PC-9 (cell line): ENCODE data around the gene MYO5C. TPM values are rescaled to one million over a fixed set of nuclear protein-coding genes. Genes with fewer than 3 reads are reported as not detected.
"Not testable (repeated sequence)": the region's sequence is repeated elsewhere in the genome, so short reads cannot be mapped to it uniquely, and the experiment has no call there.

Source experiments
- BruUV-seq: library from RNA; stranded (reverse); fragments of 400-500 nt; replicated peaks from 2 replicates; lab custom pipeline; 2021; lab: Mats Ljungman, UMichigan
- CTCF ChIA-PET: fragments of 300-600 bp; sonication (Branson Sonifier 250); formaldehyde crosslinking; loops from one replicate; lab custom pipeline; 2022; ENCODE audit warnings: antibody characterized with exemption; lab: Charles Lee
- POLR2A ChIA-PET: fragments of 300-600 bp; sonication (Branson Sonifier 250); formaldehyde crosslinking; loops from one replicate; lab custom pipeline; 2022; ENCODE audit warnings: antibody characterized with exemption; ENCODE audit not compliant: unreplicated experiment; lab: Charles Lee
- DNase-seq, 2 experiments: peaks; one replicate each; pipeline versions ENCODE4 v3.0.0 to v3.0.0-alpha.2; 2015 to 2022; ENCODE audit warnings: mixed read lengths in 1 of 2
- H2AFZ ChIP-seq: fragments of 200-600 bp; sonication (generic); 2 replicates; pipeline ENCODE4 v1.8.1; 2017; ENCODE audit warnings: antibody characterized with exemption
- H3F3A ChIP-seq: fragments of 200-600 bp; sonication (generic); 2 replicates; pipeline ENCODE4 v1.8.1; 2017; ENCODE audit warnings: antibody characterized with exemption, mild to moderate bottlenecking, low read depth; ENCODE audit not compliant: insufficient read depth
- H3K27ac ChIP-seq: fragments of 200-600 bp; sonication (generic); 2 replicates; pipeline ENCODE4 v1.6.1; 2016; ENCODE audit warnings: mixed run types
- H3K27me3 ChIP-seq: fragments of 200-600 bp; sonication (generic); 2 replicates; pipeline ENCODE4 v1.6.1; 2016; ENCODE audit warnings: low read depth, mixed run types; ENCODE audit not compliant: insufficient read depth
- H3K36me3 ChIP-seq: fragments of 200-600 bp; sonication (generic); 2 replicates; pipeline ENCODE4 v1.6.1; 2016; ENCODE audit warnings: low read depth, mixed run types
- H3K4me1 ChIP-seq: fragments of 200-600 bp; sonication (generic); replicated peaks from 2 replicates; pipeline ENCODE4 v1.6.1; 2016; ENCODE audit warnings: mixed run types; ENCODE audit not compliant: insufficient read depth
- H3K4me2 ChIP-seq: fragments of 200-600 bp; sonication (generic); 2 replicates; pipeline ENCODE4 v1.6.1; 2017; ENCODE audit warnings: mixed run types
- H3K4me3 ChIP-seq: fragments of 200-600 bp; sonication (generic); 2 replicates; pipeline ENCODE4 v1.6.1; 2016; ENCODE audit warnings: mixed run types
- H3K79me2 ChIP-seq: fragments of 200-600 bp; sonication (generic); 2 replicates; pipeline ENCODE4 v1.6.1; 2017; ENCODE audit warnings: low read depth, mixed run types
- H3K9me2 ChIP-seq: fragments of 200-600 bp; sonication (generic); 2 replicates; pipeline ENCODE4 v1.8.1; 2017; ENCODE audit warnings: mild to moderate bottlenecking; ENCODE audit not compliant: insufficient read depth
- H3K9me3 ChIP-seq: fragments of 200-600 bp; sonication (generic); 2 replicates; pipeline ENCODE4 v1.8.1; 2016; ENCODE audit warnings: low read depth; ENCODE audit not compliant: insufficient read depth
- H4K20me1 ChIP-seq: fragments of 200-600 bp; sonication (generic); 2 replicates; pipeline ENCODE4 v1.8.1; 2017; ENCODE audit not compliant: insufficient read depth
- EZH2 ChIP-seq: fragments of 200-600 bp; sonication (generic); IDR thresholded peaks from 2 replicates; pipeline ENCODE4 v1.8.0; 2017; ENCODE audit warnings: antibody characterized with exemption, low read depth
- intact Hi-C: fragments of 100-400 bp; cut with micrococcal nuclease; formaldehyde crosslinking; loops from one replicate; pipeline ENCODE4 v1.10.0; 2022; ENCODE audit not compliant: unreplicated experiment
- total RNA-seq: library from RNA; stranded (reverse); gene quantifications from 2 replicates; pipeline ENCODE4 v1.2.3, GENCODE V29; 2021
- TF ChIP-seq, protein P1 (sequence below): fragments of 200-600 bp; sonication (generic); conservative IDR thresholded peaks from 2 replicates; pipeline ENCODE4 v1.6.1; 2017; ENCODE audit warnings: mixed run types, antibody characterized with exemption, mild to moderate bottlenecking, moderate library complexity

Gene MYO5C
- total RNA-seq, 1 experiment from 2014 or later = 41.1 TPM

DNA sequence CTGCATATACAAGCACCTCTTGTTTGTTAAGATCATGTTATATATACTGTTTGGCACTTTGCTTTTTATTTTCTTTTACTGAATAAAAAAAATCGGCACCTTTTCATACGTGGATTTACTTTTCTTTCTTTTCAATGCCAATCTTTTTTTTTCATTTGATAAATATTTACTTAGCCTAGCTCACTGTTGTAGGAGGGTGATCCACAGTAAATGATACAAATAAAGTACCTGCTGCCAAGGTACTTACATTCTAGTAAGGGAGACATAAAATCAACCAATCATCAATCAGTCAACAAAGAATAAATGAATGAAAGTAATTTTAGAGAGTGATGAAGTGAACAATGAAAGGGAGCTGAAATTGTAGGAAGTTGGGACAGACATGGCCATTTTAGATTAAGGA lies 122.7 kb downstream of the MYO5C start:
- H3K36me3 ChIP-seq = no peaks in the 10 kb centered on the region
- ChIA-PET POLR2A (no interaction called here), CTCF (interaction anchor here (0.7 kb wide), 1 partner anchor 8 kb away, joined by 3 read pairs; no protein-coding TSS in a partner anchor)
- no peak overlapping the region for H2AFZ ChIP-seq
- H3K27me3 ChIP-seq = no peaks in the 10 kb centered on the region
- H3K79me2 ChIP-seq = no peaks in the 10 kb centered on the region
- TF ChIP-seq, protein P1, sequence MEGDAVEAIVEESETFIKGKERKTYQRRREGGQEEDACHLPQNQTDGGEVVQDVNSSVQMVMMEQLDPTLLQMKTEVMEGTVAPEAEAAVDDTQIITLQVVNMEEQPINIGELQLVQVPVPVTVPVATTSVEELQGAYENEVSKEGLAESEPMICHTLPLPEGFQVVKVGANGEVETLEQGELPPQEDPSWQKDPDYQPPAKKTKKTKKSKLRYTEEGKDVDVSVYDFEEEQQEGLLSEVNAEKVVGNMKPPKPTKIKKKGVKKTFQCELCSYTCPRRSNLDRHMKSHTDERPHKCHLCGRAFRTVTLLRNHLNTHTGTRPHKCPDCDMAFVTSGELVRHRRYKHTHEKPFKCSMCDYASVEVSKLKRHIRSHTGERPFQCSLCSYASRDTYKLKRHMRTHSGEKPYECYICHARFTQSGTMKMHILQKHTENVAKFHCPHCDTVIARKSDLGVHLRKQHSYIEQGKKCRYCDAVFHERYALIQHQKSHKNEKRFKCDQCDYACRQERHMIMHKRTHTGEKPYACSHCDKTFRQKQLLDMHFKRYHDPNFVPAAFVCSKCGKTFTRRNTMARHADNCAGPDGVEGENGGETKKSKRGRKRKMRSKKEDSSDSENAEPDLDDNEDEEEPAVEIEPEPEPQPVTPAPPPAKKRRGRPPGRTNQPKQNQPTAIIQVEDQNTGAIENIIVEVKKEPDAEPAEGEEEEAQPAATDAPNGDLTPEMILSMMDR = no peak
- TF ChIP-seq EZH2 = no peak
- no peak overlapping the region for H3K4me3 ChIP-seq
- no peaks in the 10 kb centered on the region for H3K9me2 ChIP-seq
- H4K20me1 ChIP-seq = no peaks in the 10 kb centered on the region
- H3K27ac ChIP-seq = no peak overlapping the region
- no TSS peak for BruUV-seq
- no peaks in the 10 kb centered on the region for H3K4me1 ChIP-seq
- no peaks in the 10 kb centered on the region for H3K9me3 ChIP-seq
- DNase-seq = no peak
- H3F3A ChIP-seq = no peaks in the 10 kb centered on the region
- intact Hi-C loops = no loop called here
- no peak overlapping the region for H3K4me2 ChIP-seq

GRCh38 chr15:52171807-52172206 lies 123.8 kb downstream of the MYO5C start:
- H3K4me3 ChIP-seq = no peak overlapping the region
- ChIA-PET CTCF (no interaction called here), POLR2A (no interaction called here)

GRCh38 chr15:52171386-52171785 lies 124.2 kb downstream of the MYO5C start:
- Histone ChIP-seq H2AFZ (no peak overlapping the region), H3K36me3 (no peaks in the 10 kb centered on the region), H3K4me3 (no peak overlapping the region), H3K9me3 (no peaks in the 10 kb centered on the region), H3K4me2 (no peak overlapping the region), H3K9me2 (no peaks in the 10 kb centered on the region), H3F3A (no peaks in the 10 kb centered on the region), H4K20me1 (no peaks in the 10 kb centered on the region), H3K4me1 (no peaks in the 10 kb centered on the region), H3K27ac (no peak overlapping the region), H3K27me3 (no peaks in the 10 kb centered on the region), H3K79me2 (no peaks in the 10 kb centered on the region)
- TF ChIP-seq, protein P1 = no peak
- TF ChIP-seq EZH2 = no peak
- no TSS peak for BruUV-seq
- intact Hi-C loops = no loop called here
- POLR2A ChIA-PET = interaction anchor here (0.6 kb wide), 1 partner anchor 391 kb away, joined by 3 read pairs; no protein-coding TSS in a partner anchor
- CTCF ChIA-PET = no interaction called here
- DNase-seq = no peak

More at GRCh38 chr15:52171807-52172206, 123.8 kb downstream of the MYO5C start:
- H3K4me2 ChIP-seq = no peak overlapping the region
- no peaks in the 10 kb centered on the region for H3K9me2 ChIP-seq
- H3F3A ChIP-seq = no peaks in the 10 kb centered on the region
- no peaks in the 10 kb centered on the region for H4K20me1 ChIP-seq
- H3K36me3 ChIP-seq = no peaks in the 10 kb centered on the region
- H3K27me3 ChIP-seq = no peaks in the 10 kb centered on the region
- intact Hi-C loops = no loop called here
- H3K79me2 ChIP-seq = no peaks in the 10 kb centered on the region
- H3K9me3 ChIP-seq = no peaks in the 10 kb centered on the region
- BruUV-seq = no TSS peak
- H3K27ac ChIP-seq = no peak overlapping the region
- no peak for DNase-seq
- H2AFZ ChIP-seq = no peak overlapping the region
- no peak for TF ChIP-seq EZH2
- TF ChIP-seq, protein P1 = no peak
- H3K4me1 ChIP-seq = no peaks in the 10 kb centered on the region

GRCh38 chr15:52170199-52170598 lies 125.4 kb downstream of the MYO5C start:
- POLR2A ChIA-PET = not testable (repeated sequence)

DNA sequence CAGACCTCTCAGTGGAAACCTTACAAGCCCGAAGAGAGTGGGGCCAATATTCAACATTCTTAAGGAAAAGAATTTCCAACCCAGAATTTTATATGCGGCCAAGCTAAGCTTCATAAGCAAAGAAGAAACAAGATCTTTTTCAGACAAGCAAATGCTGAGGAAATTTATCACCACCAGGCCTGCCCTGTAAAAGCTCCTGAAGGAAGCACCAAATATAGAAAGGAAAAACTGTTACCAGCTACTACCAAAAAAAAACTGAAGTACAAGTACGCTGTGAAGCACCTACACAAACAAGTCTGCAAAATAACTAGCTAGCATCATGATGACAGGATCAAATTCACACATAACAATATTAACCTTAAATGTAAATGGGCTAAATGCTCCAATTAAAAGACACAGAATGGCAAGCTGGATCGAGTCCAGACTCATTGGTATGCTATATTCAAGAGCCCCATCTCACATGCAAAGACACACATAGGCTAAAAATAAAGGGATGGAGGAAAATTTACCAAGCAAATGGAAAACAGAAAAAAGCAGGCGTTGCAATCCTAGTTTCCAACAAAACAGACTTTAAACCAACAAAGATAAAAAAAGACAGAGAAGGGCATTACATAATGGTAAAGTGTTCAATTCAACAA lies 130.0 kb downstream of the MYO5C start:
- POLR2A ChIA-PET, H3K9me3 ChIP-seq, H3K4me2 ChIP-seq, H3K4me1 ChIP-seq, H2AFZ ChIP-seq, H3F3A ChIP-seq, H4K20me1 ChIP-seq, intact Hi-C loops, H3K36me3 ChIP-seq, BruUV-seq, DNase-seq, H3K79me2 ChIP-seq, H3K27me3 ChIP-seq, H3K4me3 ChIP-seq, H3K27ac ChIP-seq, H3K9me2 ChIP-seq: not testable (repeated sequence)
- CTCF ChIA-PET = interaction anchor here (0.6 kb wide), 1 partner anchor 8 kb away, joined by 3 read pairs; no protein-coding TSS in a partner anchor

More at GRCh38 chr15:52170199-52170598, 125.4 kb downstream of the MYO5C start:
- H3K36me3 ChIP-seq, H3K4me1 ChIP-seq, intact Hi-C loops, BruUV-seq, H3K9me2 ChIP-seq, H3K27me3 ChIP-seq, H3K4me2 ChIP-seq, H3F3A ChIP-seq, H3K9me3 ChIP-seq, H3K79me2 ChIP-seq, H4K20me1 ChIP-seq, H2AFZ ChIP-seq, H3K27ac ChIP-seq, H3K4me3 ChIP-seq, CTCF ChIA-PET, DNase-seq: not testable (repeated sequence)
